ENCODE data around the gene MACROD2. TPM values are rescaled to one million over a fixed set of nuclear protein-coding genes. Genes with fewer than 3 reads are reported as not detected.

The MACROD2 gene
- total and polyA plus RNA-seq, 7 donors, result 0.20 to 4.8 (median 0.87) TPM

DNA sequence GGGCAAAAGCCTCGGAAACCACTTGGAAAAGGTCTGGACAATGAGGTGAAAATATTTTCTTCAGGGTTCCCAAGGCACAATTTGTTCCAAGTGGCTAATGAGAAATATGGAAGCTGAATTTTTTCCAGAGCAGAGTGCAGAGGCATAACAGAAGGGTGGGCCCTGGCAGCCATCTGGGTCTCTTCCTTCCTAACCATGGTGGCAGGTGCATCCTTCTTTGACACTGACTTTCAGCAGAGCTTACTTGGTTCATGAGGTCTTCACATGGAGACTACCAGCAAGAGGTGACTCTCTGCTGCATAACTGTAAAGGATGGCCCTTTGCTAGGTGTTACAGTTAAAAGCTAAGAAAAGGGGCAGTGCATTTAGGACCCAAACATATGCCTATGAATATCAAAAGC is 2055.1 kb downstream of the MACROD2 start:
- no peak overlapping the region for H3K27ac ChIP-seq
- TF ChIP-seq, protein P1, sequence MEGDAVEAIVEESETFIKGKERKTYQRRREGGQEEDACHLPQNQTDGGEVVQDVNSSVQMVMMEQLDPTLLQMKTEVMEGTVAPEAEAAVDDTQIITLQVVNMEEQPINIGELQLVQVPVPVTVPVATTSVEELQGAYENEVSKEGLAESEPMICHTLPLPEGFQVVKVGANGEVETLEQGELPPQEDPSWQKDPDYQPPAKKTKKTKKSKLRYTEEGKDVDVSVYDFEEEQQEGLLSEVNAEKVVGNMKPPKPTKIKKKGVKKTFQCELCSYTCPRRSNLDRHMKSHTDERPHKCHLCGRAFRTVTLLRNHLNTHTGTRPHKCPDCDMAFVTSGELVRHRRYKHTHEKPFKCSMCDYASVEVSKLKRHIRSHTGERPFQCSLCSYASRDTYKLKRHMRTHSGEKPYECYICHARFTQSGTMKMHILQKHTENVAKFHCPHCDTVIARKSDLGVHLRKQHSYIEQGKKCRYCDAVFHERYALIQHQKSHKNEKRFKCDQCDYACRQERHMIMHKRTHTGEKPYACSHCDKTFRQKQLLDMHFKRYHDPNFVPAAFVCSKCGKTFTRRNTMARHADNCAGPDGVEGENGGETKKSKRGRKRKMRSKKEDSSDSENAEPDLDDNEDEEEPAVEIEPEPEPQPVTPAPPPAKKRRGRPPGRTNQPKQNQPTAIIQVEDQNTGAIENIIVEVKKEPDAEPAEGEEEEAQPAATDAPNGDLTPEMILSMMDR (IDR thresholded peaks at IDR 0.05), result no peak
- no peak for DNase-seq
- ATAC-seq, result no peak
- intact Hi-C loops (cut with DNase I), result no loop called here
- no peaks in the 10 kb centered on the region for H3K9me3 ChIP-seq
- H3K36me3 ChIP-seq (ENCODE audit: insufficient read depth in 1 of 2, low read depth in 1 of 2), result no peaks in the 10 kb centered on the region
- no peaks in the 10 kb centered on the region for H3K27me3 ChIP-seq (ENCODE audit: insufficient read depth in 3 of 3, low read length in 2 of 3)
- no peak overlapping the region for H3K4me3 ChIP-seq
- H3K4me1 ChIP-seq, result no peaks in the 10 kb centered on the region
- 58 to 76% (median 75%) methylated on average over 1 of the region's 1 CpG for WGBS, 3 donors

DNA sequence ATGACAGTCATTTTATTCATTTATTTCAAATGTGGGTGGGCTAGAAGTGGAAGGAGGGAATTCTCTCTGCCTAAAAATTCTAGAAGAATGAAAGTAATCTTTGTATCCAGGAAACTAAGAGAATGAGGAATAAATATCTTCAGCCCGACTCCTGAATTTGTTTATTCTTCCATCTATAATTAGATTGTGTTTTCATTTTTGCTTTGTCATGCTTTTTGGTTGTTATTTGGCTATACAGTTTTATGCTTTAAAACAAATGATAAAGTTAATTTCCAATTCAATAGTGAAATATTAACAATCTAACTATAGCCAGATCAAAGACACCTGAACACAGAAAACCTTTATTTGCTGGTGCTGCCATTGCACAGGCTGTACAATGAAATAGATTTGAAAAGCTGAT is 2056.7 kb downstream of the MACROD2 start:
- TF ChIP-seq, protein P1 (IDR thresholded peaks at IDR 0.05), result no peak
- ATAC-seq, result no peak
- H3K4me3 ChIP-seq, result no peak overlapping the region

DNA sequence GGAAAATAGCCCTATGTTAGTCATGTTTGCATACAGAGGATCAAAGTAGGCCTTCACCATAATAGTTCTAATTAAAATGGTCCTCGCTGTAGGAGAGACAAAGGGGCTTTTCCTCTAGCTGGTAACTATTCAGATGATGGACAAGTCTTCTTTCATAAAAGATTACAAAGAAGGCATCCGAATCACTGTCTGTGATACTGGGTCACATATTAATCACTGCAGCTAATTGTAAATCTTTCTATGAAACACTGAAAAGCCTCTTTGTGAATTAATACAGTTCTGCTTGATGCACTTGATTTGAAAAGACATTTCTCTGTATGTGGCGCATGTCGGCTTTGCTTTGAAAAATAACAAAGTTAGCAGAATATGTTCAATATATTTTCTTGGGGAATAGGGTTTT is 2057.1 kb downstream of the MACROD2 start:
- Histone ChIP-seq H3K27ac (no peak overlapping the region), H3K4me3 (no peak overlapping the region), H3K36me3 (ENCODE audit: insufficient read depth in 1 of 2, low read depth in 1 of 2) (no peaks in the 10 kb centered on the region), H3K4me1 (no peaks in the 10 kb centered on the region), H3K9me3 (no peaks in the 10 kb centered on the region), H3K27me3 (ENCODE audit: insufficient read depth in 3 of 3, low read length in 2 of 3) (no peaks in the 10 kb centered on the region)
- DNase-seq, result no peak
- ATAC-seq, result no peak
- TF ChIP-seq, protein P1 (IDR thresholded peaks at IDR 0.05), result no peak
- 62 to 76% (median 62%) methylated on average over 4 of the region's 4 CpGs for WGBS, 3 donors
- intact Hi-C loops (cut with DNase I), result no loop called here

More for the DNA sequence above, 2056.7 kb downstream of the MACROD2 start:
- Histone ChIP-seq H3K4me1 (no peaks in the 10 kb centered on the region), H3K36me3 (ENCODE audit: insufficient read depth in 1 of 2, low read depth in 1 of 2) (no peaks in the 10 kb centered on the region), H3K27me3 (ENCODE audit: insufficient read depth in 3 of 3, low read length in 2 of 3) (no peaks in the 10 kb centered on the region), H3K9me3 (no peaks in the 10 kb centered on the region), H3K27ac (no peak overlapping the region)
- WGBS, 3 donors, result 42 to 61% (median 57%) methylated on average over 1 of the region's 1 CpG
- intact Hi-C loops (cut with DNase I), result no loop called here
- DNase-seq, result no peak

DNA sequence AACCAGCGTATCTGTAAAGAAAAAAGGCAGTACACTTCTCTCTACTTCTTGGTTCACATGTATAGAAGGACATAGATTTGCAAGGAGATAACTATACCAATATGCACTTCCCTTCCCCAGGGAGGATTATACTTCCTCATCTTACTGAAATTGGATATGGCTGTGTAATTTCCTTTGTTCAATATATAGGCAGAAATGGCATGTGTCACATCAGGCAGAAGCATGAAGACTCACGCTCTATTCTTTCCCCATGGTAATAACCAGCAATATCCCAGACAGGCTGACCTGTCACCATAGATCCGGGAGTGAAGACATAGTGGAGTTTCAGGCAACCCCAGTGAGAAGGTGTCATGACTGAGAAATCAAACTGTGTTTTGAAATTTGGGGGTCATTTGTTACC is 2059.7 kb downstream of the MACROD2 start:
- TF ChIP-seq, protein P1 (IDR thresholded peaks at IDR 0.05), result no peak
- intact Hi-C loops (cut with DNase I), result no loop called here
- Histone ChIP-seq H3K4me3 (no peak overlapping the region), H3K27ac (no peak overlapping the region), H3K4me1 (no peaks in the 10 kb centered on the region), H3K9me3 (no peaks in the 10 kb centered on the region), H3K36me3 (ENCODE audit: insufficient read depth in 1 of 2, low read depth in 1 of 2) (no peaks in the 10 kb centered on the region), H3K27me3 (ENCODE audit: insufficient read depth in 3 of 3, low read length in 2 of 3) (no peaks in the 10 kb centered on the region)
- DNase-seq (no peak), ATAC-seq (no peak)
- WGBS, 3 donors, result 92 to 94% (median 93%) methylated on average over 3 of the region's 3 CpGs

DNA sequence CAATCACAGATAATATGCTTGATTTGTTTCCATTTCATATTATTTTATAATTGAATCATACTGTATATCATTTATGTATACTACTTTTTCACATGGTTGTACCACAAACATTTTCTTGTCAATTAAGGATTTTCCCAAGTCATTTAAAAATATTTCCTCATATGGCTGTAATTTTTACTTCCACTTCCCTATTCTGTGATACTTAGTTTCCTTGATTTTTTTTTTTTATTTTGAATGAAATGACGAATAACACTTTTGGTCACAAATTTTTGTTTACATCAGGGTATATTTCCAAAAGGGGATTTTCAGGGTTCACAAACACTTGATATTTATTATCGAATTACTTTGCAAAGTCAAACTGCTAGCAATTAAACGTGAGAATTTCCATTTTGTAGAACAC is 2062.3 kb downstream of the MACROD2 start:
- Histone ChIP-seq H3K27ac (no peak overlapping the region), H3K4me3 (no peak overlapping the region), H3K27me3 (ENCODE audit: insufficient read depth in 3 of 3, low read length in 2 of 3) (no peaks in the 10 kb centered on the region), H3K9me3 (no peaks in the 10 kb centered on the region), H3K4me1 (no peaks in the 10 kb centered on the region), H3K36me3 (ENCODE audit: insufficient read depth in 1 of 2, low read depth in 1 of 2) (no peaks in the 10 kb centered on the region)
- no peak for DNase-seq
- TF ChIP-seq, protein P1 (IDR thresholded peaks at IDR 0.05), result no peak
- intact Hi-C loops (cut with DNase I), result no loop called here
- WGBS, 3 donors, result 87 to 92% (median 88%) methylated on average over 3 of the region's 3 CpGs
- no peak for ATAC-seq

Data from psoas muscle (tissue), 8 donors.